GM19468 (cell line): ENCODE measurements around the gene GSAP.
"Not testable (repeated sequence)": the region's sequence is repeated elsewhere in the genome, so short reads cannot be mapped to it uniquely, and the experiment has no call there.

ENCODE experiments used
- ATAC-seq: cut with Tn5 transposase; IDR thresholded peaks from one replicate; pipeline ENCODE4 v1.9.1; 2021; ENCODE audit warnings: mild to moderate bottlenecking, moderate library complexity, moderate number of reproducible peaks; ENCODE audit not compliant: unreplicated experiment; ENCODE audit errors: extremely low read depth

The GSAP gene

DNA sequence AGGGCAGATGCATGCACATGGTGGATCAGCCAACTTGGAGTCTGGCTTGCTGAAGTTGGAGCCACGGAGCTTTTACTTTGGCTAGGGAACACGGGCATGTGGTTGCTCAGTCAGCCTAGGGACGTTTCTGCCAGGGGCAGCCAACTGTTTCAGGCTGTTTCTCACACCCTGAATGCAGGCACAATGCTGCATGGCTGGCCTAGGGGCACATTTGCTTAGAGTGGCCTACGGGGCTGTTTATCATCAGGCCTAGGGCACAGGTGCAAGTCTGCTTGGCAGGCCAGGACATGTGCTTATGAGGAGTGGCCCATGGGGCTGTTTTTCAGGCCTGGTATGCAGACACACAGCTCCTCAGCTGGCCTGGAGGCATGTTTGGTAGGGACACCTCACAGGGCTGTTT lies 107.4 kb downstream of the GSAP start:
- no peak for ATAC-seq

DNA sequence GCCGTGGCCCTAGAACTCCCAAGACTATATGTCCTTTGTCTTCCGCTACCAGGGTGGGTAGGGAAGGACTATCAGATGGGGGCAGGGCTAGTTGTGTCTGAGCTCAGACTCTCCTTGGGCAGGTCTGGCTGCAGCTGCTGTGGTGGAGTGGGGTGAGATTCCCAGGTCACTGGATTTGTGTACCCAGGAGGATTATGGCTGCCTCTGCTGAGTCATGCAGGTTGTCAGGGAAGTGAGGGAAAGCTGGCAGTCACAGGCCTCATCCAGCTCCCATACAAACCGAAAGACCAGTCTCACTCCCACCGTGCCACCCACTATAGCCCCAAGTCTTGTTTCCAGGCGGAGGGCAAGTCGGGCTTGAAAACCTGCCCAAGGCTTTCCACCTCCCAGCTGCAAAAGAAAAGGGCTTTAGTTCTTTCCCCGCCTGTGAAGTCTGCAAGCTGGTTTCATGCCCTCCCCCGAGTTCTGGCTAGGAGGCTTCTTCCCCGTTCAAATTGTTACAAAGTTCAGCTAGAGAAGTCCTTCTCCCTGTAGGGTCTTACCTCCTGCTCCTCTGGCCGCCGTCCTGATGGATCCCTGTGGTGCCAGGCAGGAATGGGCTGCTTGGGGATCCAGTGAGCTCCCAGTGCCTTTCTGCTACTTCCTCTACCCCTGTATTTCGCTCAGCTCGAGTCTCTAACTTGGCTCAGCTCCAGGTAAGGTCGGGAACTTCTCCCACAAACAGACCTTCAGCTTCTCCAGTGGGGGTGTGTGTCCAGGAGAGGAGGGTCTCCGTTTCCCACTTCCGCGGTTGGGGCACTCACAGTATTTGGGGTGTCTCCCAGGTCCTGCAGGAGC lies 109.7 kb downstream of the GSAP start:
- no peak for ATAC-seq

DNA sequence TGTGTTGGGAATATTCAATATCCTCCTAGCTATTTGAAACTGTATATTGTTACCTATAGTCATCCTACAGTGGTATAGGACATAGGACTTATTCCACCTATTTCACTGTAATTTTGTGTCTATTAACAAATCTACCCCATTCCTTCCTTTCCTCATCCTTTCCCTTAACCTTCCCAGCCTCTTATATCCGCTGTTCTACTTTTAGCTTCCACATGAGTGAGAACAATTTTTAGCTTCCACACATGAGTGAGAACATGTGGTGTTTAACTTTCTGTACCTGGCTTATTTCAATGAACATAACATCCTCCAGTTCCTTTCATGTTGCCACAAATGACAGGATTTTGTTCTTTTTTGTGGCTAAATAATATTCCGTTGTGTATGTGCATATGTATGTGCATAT lies 120.6 kb downstream of the GSAP start:
- ATAC-seq = no peak

DNA sequence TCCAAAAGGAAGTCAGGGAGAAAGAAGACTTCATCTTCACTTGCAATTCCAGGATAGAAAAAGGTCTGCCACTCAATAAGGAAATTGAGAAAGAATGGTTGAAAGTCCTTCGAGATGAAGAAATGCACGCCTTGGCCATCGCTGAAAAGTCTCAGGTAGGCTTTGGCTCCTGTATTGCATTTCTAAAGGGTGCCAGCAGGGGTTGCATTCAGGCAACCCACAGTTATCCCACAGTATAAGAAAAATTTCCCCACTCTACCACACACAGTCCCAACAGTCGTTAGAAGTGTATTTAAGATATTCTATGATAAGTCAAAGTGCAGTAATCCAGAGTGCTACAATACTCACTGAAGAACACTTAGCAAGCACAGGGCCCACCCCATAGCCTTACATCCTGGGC lies 123.1 kb downstream of the GSAP start:
- ATAC-seq = no peak

DNA sequence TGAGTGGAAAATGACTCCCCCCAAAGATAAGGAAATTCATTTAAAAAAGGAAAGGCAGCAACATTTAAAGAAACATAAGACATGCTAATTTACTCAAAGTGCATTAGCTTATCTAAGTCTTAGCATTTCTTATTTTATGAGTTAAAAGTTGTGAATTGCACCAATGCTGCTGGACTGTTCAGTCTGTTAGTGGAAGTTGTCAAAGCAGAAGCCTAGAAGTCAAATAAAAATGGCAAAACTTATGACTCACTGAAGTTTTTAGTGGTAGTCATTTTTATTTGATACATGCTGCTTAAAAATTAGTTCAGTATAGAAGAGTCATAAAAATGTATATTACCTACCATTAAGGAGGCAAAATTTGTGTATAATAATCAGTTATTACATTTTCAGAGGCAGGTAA lies 125.7 kb downstream of the GSAP start:
- ATAC-seq = no peak

DNA sequence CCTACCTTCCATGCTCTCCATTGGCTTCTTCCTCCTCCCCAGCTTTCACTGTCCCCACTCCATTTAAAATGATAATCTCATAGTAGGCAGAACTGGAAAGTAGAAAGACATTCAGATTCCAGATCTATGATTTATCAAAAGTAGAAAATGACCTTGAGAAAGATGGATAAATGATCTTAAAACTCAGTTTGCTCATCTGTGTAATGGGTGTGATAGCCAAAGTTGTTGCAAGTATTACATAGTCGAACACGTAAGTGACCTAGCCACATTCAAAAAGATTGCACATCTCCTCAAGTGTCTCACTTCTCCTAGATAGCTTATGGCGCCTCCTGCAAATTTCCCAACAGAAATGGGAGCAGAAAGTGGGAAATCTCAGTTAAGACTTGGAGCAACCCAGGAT lies 126.8 kb downstream of the GSAP start:
- ATAC-seq = no peak

DNA sequence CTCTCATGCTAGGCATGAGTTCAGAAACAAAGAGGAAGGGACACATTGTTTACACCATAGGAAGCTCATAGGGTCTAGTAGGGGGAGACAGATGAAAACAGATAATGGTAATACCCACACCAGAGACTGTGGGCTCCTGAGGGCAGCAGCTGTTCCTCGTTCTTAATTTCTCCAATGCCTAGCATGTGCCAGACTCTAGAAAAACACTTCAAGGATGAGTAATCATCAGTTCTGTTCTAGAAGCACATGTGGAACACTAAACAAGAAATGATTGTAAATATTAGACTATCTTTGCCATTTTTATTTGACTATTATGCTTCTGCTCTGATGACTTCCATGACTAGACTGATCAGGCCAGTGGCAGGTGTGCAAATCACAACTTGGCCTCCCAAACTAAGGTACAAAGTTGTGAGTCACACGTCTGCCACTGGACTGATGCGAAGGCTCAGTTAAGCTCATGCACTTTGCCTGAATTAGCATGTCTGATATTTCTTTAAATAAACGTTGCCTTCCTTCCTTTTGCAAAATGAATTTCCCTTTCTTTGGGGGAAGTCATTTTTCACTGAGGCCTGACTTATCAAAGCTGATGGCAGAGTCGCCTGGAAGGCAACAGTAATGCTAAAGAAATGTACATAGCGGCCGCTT lies 127.4 kb downstream of the GSAP start:
- no peak for ATAC-seq

DNA sequence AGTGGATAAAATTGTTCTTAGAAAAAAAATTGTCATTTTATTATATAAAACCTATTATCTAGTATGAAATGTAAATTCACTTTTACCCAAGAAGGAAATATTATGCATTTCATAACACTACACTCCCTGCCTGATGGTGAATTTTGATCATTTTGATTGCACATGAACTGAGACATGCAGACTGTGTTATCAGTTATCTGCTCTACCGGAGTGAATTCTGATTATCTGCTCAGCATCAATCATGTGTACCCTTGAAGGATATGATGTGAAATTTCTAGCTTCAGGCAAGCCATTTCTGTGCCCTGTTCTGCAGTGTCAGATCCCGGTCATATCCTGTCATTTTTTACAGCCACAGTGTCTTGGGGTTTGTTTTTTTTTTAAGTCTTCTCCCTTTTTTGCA lies 131.5 kb downstream of the GSAP start:
- no peak for ATAC-seq

DNA sequence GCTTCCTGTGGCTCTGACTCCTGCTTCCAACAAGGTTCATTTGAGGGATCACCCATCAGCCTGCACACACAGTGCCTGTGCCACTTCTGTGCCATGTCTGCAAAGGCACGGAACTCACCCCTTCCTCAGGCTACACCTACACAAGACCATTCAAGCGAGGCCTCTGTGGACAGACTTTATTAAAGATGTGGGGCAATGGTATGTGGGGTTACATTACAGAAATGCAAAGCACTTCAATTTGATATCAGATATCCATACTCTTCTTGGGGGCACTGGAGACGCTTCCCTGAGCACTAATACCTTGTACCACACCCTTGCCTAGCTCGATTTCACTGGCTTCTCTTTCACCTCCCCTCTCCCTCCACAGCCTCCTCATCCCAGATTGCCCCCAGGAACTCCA lies 132.1 kb downstream of the GSAP start:
- no peak for ATAC-seq

DNA sequence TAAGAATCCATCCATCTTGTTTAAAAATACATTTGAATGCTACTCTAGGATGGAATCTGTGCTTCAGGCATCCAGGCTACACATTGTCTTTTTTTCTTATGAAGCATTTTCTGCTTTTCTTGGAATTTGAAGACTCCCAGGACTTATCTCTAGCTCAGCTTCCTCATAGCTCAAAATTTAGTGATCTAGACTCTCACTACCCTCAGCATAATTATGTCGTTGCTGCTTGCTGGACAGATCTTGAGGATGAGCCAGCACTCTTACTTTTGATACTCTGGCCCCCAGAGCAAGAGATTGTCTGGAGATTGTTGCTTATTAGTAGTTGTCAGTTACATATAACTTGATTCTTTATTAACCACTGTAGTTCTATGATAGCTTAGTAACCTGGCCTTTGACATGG lies 133.3 kb downstream of the GSAP start:
- ATAC-seq = no peak

DNA sequence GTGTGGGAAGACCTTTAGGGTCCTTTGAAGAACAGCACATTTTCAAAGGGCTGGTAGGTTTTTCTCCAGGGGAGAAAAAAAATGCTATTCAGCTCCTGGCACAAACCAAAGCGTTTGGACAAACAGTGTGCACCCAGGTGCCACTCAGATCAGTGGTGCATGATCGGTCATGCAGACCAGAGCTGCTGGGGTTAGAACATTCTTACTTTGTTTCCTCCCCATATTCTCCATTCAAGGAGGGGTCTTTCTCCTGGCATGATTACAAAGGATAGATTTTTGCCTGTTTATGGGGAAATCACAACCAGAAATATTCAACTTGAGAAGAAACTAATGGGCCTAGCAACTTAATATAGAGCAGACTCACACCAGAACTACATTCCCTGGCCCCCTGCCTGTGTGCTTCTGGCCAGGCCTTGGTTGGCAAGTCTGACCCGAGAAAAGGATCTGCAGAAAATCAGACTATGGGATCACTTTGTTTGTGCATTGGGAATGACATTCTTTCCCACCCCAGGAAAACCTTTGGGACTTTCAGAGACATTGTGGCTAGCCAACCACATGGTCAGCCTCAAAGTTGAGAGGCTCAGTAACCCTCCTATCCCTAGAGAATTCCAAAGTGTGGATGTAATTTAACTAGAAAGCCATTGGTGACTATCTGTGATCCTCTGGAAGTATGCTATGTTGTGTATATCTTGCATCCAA lies 134.2 kb downstream of the GSAP start:
- ATAC-seq = no peak

DNA sequence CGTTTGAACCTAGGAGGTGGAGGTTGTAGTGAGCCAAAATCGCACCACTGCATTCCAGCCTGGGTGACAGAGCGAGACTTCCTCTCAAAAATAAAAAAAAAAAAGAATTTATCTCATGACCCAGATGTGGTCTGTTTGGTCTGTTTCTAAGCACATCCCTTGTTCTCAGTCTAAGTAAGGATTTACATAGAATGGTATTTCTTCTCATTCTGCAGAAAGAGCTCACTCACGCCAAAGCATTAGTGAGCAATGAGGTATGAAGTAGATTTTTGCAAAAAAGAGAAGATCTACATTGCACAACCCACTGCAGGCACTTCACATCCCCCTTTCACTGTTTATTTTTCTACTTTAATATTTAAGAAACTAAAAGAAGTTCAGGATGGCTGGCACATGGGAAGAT lies 140.0 kb downstream of the GSAP start:
- ATAC-seq = no peak

DNA sequence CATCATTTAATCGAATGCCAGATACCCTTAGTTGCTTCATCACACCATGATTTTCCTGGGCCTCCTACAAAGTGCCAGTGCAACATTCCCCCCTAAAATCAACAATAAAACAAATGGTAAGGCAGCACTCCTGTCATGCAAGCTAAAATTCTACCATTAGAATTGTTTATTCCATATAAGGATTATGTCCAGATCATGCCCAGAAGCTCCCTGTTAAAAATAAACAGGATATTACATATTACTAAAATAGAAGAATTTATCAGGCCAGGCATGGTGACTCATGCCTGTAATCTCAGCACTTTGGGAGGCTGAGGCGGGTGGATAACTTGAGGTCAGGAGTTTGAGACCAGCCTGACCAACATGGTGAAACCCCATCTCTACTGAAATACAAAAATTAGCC lies 140.5 kb downstream of the GSAP start:
- not testable (repeated sequence) for ATAC-seq

DNA sequence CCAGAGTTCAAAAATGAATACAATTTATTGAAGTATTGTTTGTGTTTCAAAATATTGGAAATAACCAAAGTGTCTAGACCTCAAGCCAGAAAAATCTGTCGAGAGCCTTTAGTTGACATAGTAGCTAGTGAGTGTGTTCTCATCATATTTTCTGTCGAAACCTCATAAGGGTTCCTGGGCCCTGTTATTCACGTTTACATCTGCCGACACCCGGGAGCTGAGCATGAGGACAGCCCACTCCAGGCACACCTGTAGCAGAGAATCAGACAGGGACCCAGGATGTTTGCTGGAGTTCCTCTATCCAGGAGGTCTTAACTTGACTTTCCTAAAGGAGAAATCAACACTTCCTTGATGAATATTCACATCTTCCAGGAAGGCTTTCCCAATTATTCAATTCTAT lies 144.4 kb downstream of the GSAP start:
- no peak for ATAC-seq

DNA sequence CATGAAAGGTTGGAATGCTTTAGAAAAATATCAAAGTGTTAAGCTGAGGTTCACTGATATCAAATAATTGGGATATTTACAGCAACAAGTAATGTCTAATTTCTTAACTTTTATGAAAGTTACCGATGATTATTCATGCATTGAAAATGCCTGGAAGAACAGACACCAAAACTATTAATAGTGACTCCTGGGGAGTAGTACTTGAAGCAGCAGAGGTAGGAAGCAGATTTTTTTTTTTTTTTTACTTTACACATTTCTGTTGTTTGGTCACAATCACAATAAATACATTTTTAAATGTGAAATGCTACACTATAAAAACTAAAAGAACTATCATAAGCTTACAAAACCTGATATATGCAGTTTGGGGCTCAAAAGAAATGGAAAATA lies 146.1 kb downstream of the GSAP start:
- ATAC-seq = no peak

DNA sequence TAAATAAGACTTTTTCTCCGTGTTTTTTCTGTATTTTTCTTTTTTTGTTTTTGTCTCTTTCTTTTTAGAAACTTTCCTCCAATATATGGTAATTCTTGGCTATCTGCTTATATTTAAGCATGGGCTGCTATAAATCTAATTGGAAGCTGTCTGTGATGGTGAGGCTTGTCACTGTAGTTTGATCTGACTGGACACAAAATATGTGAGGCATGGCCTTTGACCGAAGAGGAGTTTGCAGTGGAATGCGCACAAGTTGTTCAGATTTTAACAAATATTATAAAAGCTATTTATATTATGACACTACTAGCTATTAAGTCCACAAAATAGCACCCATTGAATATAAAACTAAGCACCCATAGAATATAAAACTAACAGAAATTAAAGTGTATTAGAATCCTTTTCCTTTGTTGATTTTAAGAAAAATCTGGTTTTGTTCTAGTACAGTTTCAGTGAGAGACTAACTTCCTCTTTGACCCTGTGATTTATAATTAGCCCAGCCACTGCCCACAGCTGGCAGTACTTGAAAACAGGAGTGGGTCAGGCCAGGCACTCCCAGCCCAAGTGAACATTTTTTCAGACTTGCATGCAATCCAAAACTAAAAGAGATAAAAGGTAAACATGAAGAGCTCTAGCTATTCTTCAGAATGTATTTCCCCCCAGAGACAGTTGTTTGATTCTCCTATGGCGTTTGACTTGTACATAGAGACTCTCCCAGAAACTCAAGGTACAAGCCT lies 146.6 kb downstream of the GSAP start:
- peak; percentile 67 for ATAC-seq

DNA sequence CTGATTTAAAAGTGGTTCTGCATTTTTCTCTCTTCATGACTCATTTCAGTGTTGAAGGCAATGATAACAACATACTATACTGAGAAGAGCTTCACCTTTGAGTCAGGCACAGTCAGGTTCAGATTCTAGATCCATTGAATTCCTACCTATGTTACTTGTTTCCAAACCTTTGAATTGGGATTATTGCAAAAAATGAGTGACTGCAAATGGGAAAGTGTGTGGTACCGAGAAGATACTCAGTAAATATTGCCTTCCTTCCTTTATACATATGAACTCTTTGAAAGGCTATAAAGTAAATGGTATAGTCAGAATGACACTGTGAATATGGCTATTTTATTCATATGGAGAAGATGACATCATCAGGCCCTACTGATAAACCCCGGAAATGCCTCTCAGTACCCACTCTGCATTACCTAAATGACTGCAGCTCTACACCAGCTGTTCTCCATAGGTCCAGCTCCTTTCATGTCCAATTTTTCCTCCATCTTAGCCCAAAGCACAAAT lies 149.8 kb downstream of the GSAP start:
- peak; percentile 54 for ATAC-seq

DNA sequence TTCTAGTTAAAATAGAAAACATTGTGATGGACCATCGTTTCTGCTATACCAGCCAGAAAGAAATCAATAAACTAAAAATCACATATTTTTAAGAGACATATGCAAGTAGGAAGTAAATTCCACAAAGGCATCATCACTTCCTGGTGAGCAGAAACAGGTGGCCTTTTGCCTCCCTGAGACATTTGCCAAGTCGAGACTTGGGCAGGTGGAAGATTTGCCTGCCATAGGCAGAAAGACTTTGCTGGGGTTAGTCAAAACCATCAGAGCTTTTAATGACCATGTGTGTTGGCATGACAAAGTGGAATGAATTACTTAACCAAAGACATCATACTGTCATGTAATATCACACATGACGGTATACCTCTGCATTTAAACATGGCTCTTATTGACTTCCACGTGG lies 150.5 kb downstream of the GSAP start:
- no peak for ATAC-seq

DNA sequence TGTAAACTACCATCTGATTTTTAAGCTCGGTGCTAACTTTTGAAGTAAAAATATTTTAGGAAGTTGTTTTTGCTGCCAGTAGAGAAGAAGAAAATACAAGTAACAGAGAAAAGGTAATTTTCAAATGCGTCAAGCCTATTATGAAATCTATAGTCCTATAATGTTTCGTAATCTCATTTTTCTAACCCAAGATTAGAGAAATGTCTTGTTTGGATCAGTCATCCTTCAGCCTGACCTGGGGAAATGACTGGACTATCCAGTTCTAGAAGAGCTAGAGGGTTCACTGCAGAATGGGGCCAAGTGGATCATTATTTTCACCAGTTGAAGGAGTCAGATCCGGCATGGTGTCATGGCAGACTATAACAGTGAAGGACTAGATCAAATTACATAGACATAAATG lies 153.8 kb downstream of the GSAP start:
- no peak for ATAC-seq
